B cell (primary cell): ENCODE results near the gene MYO9B. TPM values are rescaled to one million over a fixed set of nuclear protein-coding genes. Genes with fewer than 3 reads are reported as not detected.

Source experiments
- ATAC-seq: fragments of 200-7000 bp; cut with Tn5 transposase; one replicate; pipeline ENCODE4 v1.10.0; 2021; ENCODE audit warnings: low read depth, mild to moderate bottlenecking, moderate number of reproducible peaks, moderate library complexity
- CTCF ChIA-PET: fragments of 350-600 bp; sonication (Branson Sonifier 250); formaldehyde crosslinking; loops from one replicate; lab custom pipeline; 2021; ENCODE audit warnings: antibody characterized with exemption, inconsistent platforms; lab: Charles Lee
- POLR2A ChIA-PET: fragments of 350-600 bp; sonication (Branson Sonifier 250); formaldehyde crosslinking; loops from one replicate; lab custom pipeline; 2021; ENCODE audit warnings: antibody characterized with exemption; lab: Charles Lee
- DNase-seq: peaks from one replicate; pipeline ENCODE4 v3.0.0; 2013
- H2AFZ ChIP-seq: 2 replicates; pipeline ENCODE4 v1.6.1; 2012; ENCODE audit warnings: mild to moderate bottlenecking, low read depth, low read length; ENCODE audit not compliant: insufficient read depth, poor library complexity, severe bottlenecking
- H3K27ac ChIP-seq, 2 donors: 1 replicate in 1 of 2; 2 replicates in 1 of 2; pipeline ENCODE4 v1.5.1; 2012 to 2013; ENCODE audit warnings: low read length in 2 of 2, mild to moderate bottlenecking in 2 of 2, moderate library complexity in 1 of 2
- H3K27me3 ChIP-seq, 4 experiments: fragments of 200-600 bp in 1 of 4; sonication (generic) in 1 of 4; replicated peaks in 1 of 4; 1 replicate in 2 of 4; 2 replicates in 2 of 4; pipeline versions ENCODE4 v1.6.1 to v1.7.0; 2013 to 2016; ENCODE audit warnings: low read length in 3 of 4, mild to moderate bottlenecking in 2 of 4, mixed read lengths in 1 of 4, moderate library complexity in 1 of 4; ENCODE audit not compliant: insufficient read depth in 4 of 4, control insufficient read depth in 3 of 4; ENCODE audit errors: control extremely low read depth in 1 of 4
- H3K36me3 ChIP-seq, 2 experiments: replicated peaks in 1 of 2; 1 replicate in 1 of 2; 2 replicates in 1 of 2; pipeline versions ENCODE4 v1.6.1 to v1.7.1; 2013; ENCODE audit warnings: low read length in 1 of 2; ENCODE audit not compliant: insufficient read depth in 2 of 2, control insufficient read depth in 1 of 2; ENCODE audit errors: control extremely low read depth in 1 of 2, extremely low read depth in 1 of 2
- H3K4me1 ChIP-seq, 2 donors: fragments of 200-600 bp in 1 of 2; sonication (generic) in 1 of 2; 1 replicate in 1 of 2; 2 replicates in 1 of 2; pipeline versions ENCODE4 v1.5.1 to v1.6.1; 2013 to 2017; ENCODE audit warnings: low read length in 2 of 2; ENCODE audit not compliant: control insufficient read depth in 2 of 2, insufficient read depth in 2 of 2
- H3K4me2 ChIP-seq: replicated peaks from 2 replicates; pipeline ENCODE3; 2012; ENCODE audit warnings: mild to moderate bottlenecking, low read depth, low read length; ENCODE audit not compliant: poor library complexity, severe bottlenecking
- H3K4me3 ChIP-seq, 5 experiments: fragments of 200-600 bp in 1 of 5; sonication (generic) in 1 of 5; 1 replicate in 3 of 5; 2 replicates in 2 of 5; pipeline versions ENCODE4 v1.5.1 to v1.7.0; 2011 to 2016; ENCODE audit warnings: low read length in 4 of 5, mild to moderate bottlenecking in 4 of 5, low read depth in 2 of 5, control low read depth in 1 of 5, moderate library complexity in 1 of 5; ENCODE audit not compliant: insufficient read depth in 1 of 5; ENCODE audit errors: control extremely low read depth in 1 of 5, extremely low read depth in 1 of 5
- H3K79me2 ChIP-seq: fragments of 200-600 bp; sonication (generic); one replicate; pipeline ENCODE4 v1.6.0; 2016; ENCODE audit warnings: low read length; ENCODE audit not compliant: control insufficient read depth, insufficient read depth
- H3K9ac ChIP-seq: fragments of 200-600 bp; sonication (generic); 2 replicates; pipeline ENCODE4 v1.6.1; 2017; ENCODE audit warnings: mild to moderate bottlenecking, low read length, moderate library complexity
- H3K9me3 ChIP-seq, 3 donors: one replicate each; pipeline versions ENCODE4 v1.6.1 to v1.7.1; 2013; ENCODE audit warnings: low read length in 2 of 3; ENCODE audit not compliant: control insufficient read depth in 2 of 3, insufficient read depth in 1 of 3; ENCODE audit errors: control extremely low read depth in 1 of 3
- H4K20me1 ChIP-seq: 2 replicates; pipeline ENCODE4 v1.6.0; 2012; ENCODE audit warnings: mild to moderate bottlenecking, low read length; ENCODE audit not compliant: insufficient read depth, control insufficient read depth, poor library complexity, severe bottlenecking
- H3K27ac Mint-ChIP-seq: one replicate; pipeline ENCODE4 v1.8.0; 2021; ENCODE audit warnings: mixed read lengths
- H3K27me3 Mint-ChIP-seq: one replicate; pipeline ENCODE4 v1.8.0; 2021; ENCODE audit warnings: mixed read lengths
- H3K4me1 Mint-ChIP-seq: one replicate; pipeline ENCODE4 v1.8.0; 2021; ENCODE audit warnings: mixed read lengths
- H3K4me3 Mint-ChIP-seq: one replicate; pipeline ENCODE4 v1.8.0; 2021; ENCODE audit warnings: mixed read lengths
- H3K9me3 Mint-ChIP-seq: one replicate; pipeline ENCODE4 v1.8.0; 2022; ENCODE audit warnings: mixed read lengths; ENCODE audit not compliant: insufficient read depth
- CTCF ChIP-seq: fragments of 200-600 bp; IDR thresholded peaks from one replicate; pipeline ENCODE4 v1.8.0; 2022; ENCODE audit warnings: antibody characterized with exemption, mild to moderate bottlenecking
- EZH2 ChIP-seq: IDR thresholded peaks from 2 replicates; pipeline ENCODE4 v1.6.1; 2012; ENCODE audit warnings: borderline replicate concordance, low read depth, mild to moderate bottlenecking, moderate library complexity, low read length; ENCODE audit not compliant: insufficient read depth, poor library complexity, severe bottlenecking
- WGBS: methylation state at CpG from one replicate; pipeline ENCODE4 v1.1.5; 2013; ENCODE audit warnings: missing lambda C conversion rate; ENCODE audit not compliant: insufficient coverage; 5-methylcytosine and 5-hydroxymethylcytosine counted together
- intact Hi-C: fragments of 100-400 bp; cut with micrococcal nuclease; formaldehyde crosslinking; loops from one replicate; pipeline ENCODE4 v1.10.0; 2022
- polyA plus RNA-seq: library from polyadenylated mRNA; depleted of rRNA; stranded (reverse); fragments of >200 nt; gene quantifications from 2 replicates; pipeline ENCODE4 v1.2.3, GENCODE V29; 2012
- total RNA-seq, 2 donors: library from RNA; stranded (reverse); fragments of 120-200 nt in 1 of 2; gene quantifications; 1 replicate in 1 of 2; 2 replicates in 1 of 2; pipeline versions ENCODE4 v1.2.3 to v1.2.4, GENCODE V29; 2013 to 2022

Gene MYO9B
- total and polyA plus RNA-seq, 2 donors (not counting 1 experiment from before 2014, with no cell fraction given), result 256 to 273 TPM

- no peak overlapping the region for H3K27ac Mint-ChIP-seq
- ATAC-seq, result no peak
- peak overlapping the region; percentile 70 for H3K9ac ChIP-seq
Observed at GRCh38 chr19:17235971-17236777, 160.6 kb downstream of the MYO9B start.

More at GRCh38 chr19:17235971-17236777, 160.6 kb downstream of the MYO9B start:
- Histone ChIP-seq H3K36me3 (no peaks in the 10 kb centered on the region), H3K27ac (no peak overlapping the region), H3K4me2 (peak overlapping the region; percentile 98), H2AFZ (peak overlapping the region; percentile 95), H3K79me2 (peaks cover 7% of the 10 kb centered on the region), H3K4me1 (peaks cover 8 to 11% of the 10 kb centered on the region in 2 donors), H3K27me3 (no peaks in the 10 kb centered on the region), H3K4me3 (peak overlapping the region in 3 of 5 experiments; percentile 56 to 69 (median 61)), H3K9me3 (peaks cover 0 to 4% (median 0%) of the 10 kb centered on the region in 3 donors), H4K20me1 (no peaks in the 10 kb centered on the region)
- TF ChIP-seq EZH2 (no peak), CTCF (no peak)
- Mint-ChIP-seq H3K27me3 (no peaks in the 10 kb centered on the region), H3K4me1 (peaks cover 10% of the 10 kb centered on the region), H3K4me3 (peak overlapping the region; percentile 80), H3K9me3 (no peaks in the 10 kb centered on the region)
- no CpG with 5 or more reads among the region's 27 CpGs for WGBS
- CTCF ChIA-PET, result interaction anchor here (0.7 to 2.7 kb wide), 23 partner anchors 8 to 521 kb away, joined by 3 to 19 read pairs (median 6); partner anchors contain the start of genes BABAM1, MRPL34, MVB12A and OCEL1
- peak; percentile 18 for DNase-seq
- intact Hi-C loops, result loop anchor here (1.0 kb wide), 3 partner anchors 9 to 21 kb away; partner anchors contain the start of genes NR2F6, OCEL1 and USE1
- POLR2A ChIA-PET, result interaction anchor here (0.8 to 1.6 kb wide), 6 partner anchors 9 to 47 kb away, joined by 3 to 5 read pairs (median 4); partner anchors contain the start of gene USE1
